Erythroblast (primary cell): Measurements from ENCODE around the gene SLC38A8.

ENCODE experiments used
- GATA1 ChIP-seq: IDR thresholded peaks from 2 replicates; pipeline ENCODE4 v1.6.1; 2011; ENCODE audit warnings: low read depth, mild to moderate bottlenecking, control low read depth, low read length, moderate library complexity
- POLR2A ChIP-seq: IDR thresholded peaks from 2 replicates; pipeline ENCODE4 v1.6.1; 2011; ENCODE audit warnings: mild to moderate bottlenecking, low read length

DNA sequence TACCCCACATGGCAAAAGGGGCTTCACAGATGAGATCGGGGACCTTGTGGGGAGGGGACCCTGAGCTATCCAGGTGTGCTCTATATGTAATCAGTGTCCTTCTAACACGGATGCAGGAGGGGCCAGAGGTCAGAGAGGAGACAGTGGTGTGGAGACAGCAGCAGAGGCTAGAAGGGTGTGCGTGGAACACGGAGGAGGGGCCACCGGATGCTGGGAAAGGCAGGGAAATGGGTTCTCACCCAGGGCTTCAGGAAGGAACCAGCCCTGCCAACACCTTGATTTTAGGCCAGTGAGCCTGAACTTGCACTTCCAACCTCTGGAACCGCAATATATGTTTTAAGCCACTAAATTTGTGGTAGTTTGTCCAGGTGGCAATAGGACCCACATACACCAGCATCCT, 4.6 kb upstream of the SLC38A8 start:
- TF ChIP-seq POLR2A (no peak), GATA1 (no peak)
